Body of pancreas (tissue), 4 donors: ENCODE data around the gene RBMS1.

Experiments used
- POLR2A ChIP-seq, 3 donors: fragments of 450-650 bp; IDR thresholded peaks; one replicate each; pipeline ENCODE4 v1.6.1; 2016; ENCODE audit warnings: antibody characterized with exemption in 3 of 3, mild to moderate bottlenecking in 2 of 3
- TF ChIP-seq, protein P1 (sequence below), 7 experiments: fragments of 450-650 bp in 4 of 7; fragments of 200-600 bp in 3 of 7; sonication (generic) in 3 of 7; IDR thresholded peaks; one replicate each; pipeline ENCODE4 v1.5.1; 2016 to 2019; ENCODE audit warnings: antibody characterized with exemption in 7 of 7

DNA sequence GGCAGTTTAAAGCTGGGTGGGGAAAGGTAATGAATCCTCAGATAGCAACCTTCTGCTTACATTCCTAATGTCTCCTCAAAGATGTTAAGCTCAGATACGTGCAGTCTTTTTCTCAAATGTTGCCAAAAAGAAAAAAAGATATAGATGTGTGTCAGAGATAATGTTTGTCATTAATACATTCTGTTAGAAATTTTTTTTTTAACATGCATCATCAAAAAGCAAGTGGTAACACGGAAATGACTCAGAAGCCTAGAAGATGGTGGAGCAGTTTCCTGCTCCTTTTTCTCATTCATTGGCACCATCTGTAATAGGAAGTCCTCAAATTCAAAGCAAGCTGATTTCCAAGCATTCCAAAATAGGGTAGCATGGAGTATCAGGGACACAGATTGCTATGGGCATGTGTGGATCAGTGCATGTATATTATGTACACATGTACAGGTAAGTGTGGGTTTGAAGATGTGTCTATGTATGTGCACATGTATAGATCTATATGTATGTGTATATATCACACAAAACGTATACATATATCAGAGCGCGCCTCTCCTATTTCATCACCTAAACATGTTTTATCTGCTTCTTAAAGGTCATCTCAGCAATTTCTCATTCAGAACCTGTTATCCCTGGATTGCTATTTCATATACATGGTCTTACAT lies 213.7 kb downstream of the RBMS1 start:
- TF ChIP-seq, protein P1, sequence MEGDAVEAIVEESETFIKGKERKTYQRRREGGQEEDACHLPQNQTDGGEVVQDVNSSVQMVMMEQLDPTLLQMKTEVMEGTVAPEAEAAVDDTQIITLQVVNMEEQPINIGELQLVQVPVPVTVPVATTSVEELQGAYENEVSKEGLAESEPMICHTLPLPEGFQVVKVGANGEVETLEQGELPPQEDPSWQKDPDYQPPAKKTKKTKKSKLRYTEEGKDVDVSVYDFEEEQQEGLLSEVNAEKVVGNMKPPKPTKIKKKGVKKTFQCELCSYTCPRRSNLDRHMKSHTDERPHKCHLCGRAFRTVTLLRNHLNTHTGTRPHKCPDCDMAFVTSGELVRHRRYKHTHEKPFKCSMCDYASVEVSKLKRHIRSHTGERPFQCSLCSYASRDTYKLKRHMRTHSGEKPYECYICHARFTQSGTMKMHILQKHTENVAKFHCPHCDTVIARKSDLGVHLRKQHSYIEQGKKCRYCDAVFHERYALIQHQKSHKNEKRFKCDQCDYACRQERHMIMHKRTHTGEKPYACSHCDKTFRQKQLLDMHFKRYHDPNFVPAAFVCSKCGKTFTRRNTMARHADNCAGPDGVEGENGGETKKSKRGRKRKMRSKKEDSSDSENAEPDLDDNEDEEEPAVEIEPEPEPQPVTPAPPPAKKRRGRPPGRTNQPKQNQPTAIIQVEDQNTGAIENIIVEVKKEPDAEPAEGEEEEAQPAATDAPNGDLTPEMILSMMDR (IDR thresholded peaks at IDR 0.05), result no peak
- TF ChIP-seq POLR2A (IDR thresholded peaks at IDR 0.05), result no peak
